ENCODE results near the gene FMO3.

DNA sequence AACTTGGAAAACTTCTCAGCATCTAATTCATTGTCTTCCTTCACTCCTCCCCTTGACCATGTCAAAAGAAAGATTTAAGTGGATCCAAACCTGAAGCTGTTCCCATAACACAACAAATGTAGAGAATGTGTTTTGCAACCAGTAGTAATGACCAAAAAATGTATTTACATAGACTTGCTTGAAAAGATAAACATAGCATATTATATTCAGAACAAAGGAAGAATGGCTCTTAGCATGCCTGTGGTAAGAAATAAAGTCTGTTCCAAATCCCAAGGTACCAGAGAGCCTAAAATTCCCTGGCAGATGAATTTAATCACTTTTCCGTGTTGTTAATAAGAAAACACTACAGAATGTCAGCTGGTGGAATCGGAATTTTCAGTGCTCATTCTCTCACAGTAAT lies 36.8 kb downstream of the FMO3 start:
- TF ChIP-seq, protein P1, sequence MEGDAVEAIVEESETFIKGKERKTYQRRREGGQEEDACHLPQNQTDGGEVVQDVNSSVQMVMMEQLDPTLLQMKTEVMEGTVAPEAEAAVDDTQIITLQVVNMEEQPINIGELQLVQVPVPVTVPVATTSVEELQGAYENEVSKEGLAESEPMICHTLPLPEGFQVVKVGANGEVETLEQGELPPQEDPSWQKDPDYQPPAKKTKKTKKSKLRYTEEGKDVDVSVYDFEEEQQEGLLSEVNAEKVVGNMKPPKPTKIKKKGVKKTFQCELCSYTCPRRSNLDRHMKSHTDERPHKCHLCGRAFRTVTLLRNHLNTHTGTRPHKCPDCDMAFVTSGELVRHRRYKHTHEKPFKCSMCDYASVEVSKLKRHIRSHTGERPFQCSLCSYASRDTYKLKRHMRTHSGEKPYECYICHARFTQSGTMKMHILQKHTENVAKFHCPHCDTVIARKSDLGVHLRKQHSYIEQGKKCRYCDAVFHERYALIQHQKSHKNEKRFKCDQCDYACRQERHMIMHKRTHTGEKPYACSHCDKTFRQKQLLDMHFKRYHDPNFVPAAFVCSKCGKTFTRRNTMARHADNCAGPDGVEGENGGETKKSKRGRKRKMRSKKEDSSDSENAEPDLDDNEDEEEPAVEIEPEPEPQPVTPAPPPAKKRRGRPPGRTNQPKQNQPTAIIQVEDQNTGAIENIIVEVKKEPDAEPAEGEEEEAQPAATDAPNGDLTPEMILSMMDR (IDR thresholded peaks at IDR 0.05) = no peak
- no peak for TF ChIP-seq POLR2A (IDR thresholded peaks at IDR 0.05)

All from body of pancreas (tissue), 4 donors.